ENCODE measurements around the gene NUBPL.

Gene NUBPL

DNA sequence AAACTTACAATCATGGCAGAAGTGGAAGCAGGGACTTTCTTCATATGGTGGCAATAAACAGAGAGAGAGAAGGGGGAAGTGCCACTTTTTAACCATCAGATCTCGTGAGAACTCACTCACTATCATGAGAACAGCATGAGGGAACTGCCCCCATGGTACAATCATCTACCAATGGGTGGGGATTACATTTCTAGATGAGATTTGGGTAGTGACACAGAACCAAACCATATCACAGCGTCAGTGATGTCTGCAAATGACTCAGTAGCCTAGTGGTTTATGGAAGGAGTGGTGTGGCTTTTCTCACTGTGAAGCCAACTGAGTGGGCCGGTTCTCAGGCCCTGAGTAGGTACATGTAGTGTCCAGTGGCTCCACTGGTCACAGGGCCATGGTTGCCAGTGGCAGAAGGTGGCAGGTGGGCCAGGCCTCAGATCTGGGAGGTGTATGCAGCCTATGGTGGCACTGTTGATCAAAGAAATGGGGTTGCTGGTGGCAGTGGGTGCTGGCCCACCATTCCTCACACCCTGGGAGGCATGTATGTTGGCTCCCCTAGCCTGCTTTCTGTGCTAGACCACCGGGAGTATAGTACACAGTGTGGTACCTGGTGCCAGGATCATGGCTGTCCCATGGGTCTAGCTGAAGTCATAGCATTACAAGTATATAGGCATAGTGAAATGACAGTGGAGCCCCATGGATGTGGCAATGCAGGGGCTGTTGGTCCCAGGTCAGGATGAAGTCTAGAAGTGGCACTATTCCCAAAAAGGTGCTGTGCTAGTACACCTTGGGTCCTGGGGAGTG, 191.9 kb downstream of the NUBPL start:
- Histone ChIP-seq H3K4me1 (ENCODE audit: control insufficient read depth, insufficient read depth, low read length) (no peaks in the 10 kb centered on the region), H3K9me3 (ENCODE audit: control insufficient read depth, insufficient read depth, low read length) (no peaks in the 10 kb centered on the region), H3K36me3 (ENCODE audit: control insufficient read depth, insufficient read depth, low read length) (no peaks in the 10 kb centered on the region), H3K4me3 (ENCODE audit: low read depth, low read length) (no peak overlapping the region), H3K9ac (ENCODE audit: low read depth, low read length) (no peak overlapping the region), H3K27me3 (ENCODE audit: control insufficient read depth, insufficient read depth, low read length) (no peaks in the 10 kb centered on the region)

DNA sequence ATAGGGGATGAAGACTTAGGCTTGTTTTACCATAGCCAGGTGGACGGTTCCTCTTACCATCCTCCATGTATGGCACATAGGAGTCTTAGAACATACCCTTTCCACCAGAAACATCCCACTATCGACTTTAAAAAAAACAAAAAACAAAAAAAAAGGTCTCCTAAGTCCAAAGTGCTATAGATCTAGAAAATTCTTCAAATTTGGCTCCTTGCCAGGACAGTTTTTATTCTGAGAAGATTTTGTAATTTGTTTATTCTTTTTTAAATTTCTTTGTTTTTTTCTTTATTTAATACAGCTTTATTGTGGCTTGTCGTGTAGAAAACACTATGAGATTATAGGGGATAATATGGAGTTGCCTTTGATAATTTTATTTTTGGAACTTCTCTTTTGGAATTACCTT, 197.7 kb downstream of the NUBPL start:
- H3K9me3 ChIP-seq (ENCODE audit: control insufficient read depth, insufficient read depth, low read length), result no peaks in the 10 kb centered on the region
- no peak overlapping the region for H3K4me3 ChIP-seq (ENCODE audit: low read depth, low read length)
- H3K36me3 ChIP-seq (ENCODE audit: control insufficient read depth, insufficient read depth, low read length), result no peaks in the 10 kb centered on the region
- H3K27me3 ChIP-seq (ENCODE audit: control insufficient read depth, insufficient read depth, low read length), result no peaks in the 10 kb centered on the region
- no peak overlapping the region for H3K9ac ChIP-seq (ENCODE audit: low read depth, low read length)
- no peaks in the 10 kb centered on the region for H3K4me1 ChIP-seq (ENCODE audit: control insufficient read depth, insufficient read depth, low read length)

DNA sequence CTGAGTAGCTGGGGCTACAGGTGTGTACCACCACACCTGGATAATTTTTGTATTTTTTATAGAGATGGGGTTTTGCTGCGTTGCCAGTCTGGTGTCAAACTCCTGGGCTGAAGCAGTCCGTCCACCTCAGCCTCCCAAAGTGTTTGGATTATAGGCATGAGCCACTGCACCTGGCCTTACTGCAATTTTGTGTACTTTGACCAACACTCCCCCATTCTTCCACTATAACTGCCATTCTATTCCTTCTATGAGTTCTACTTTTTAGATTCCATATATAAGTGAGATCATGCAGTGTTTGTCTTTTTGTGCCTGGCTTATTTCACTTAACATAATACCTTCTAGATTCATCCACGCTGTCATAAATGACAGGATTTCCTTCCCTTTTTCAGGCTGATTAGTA, 199.1 kb downstream of the NUBPL start:
- H3K27me3 ChIP-seq (ENCODE audit: control insufficient read depth, insufficient read depth, low read length), result no peaks in the 10 kb centered on the region
- H3K36me3 ChIP-seq (ENCODE audit: control insufficient read depth, insufficient read depth, low read length), result no peaks in the 10 kb centered on the region
- H3K9ac ChIP-seq (ENCODE audit: low read depth, low read length), result no peak overlapping the region
- no peak overlapping the region for H3K4me3 ChIP-seq (ENCODE audit: low read depth, low read length)
- H3K9me3 ChIP-seq (ENCODE audit: control insufficient read depth, insufficient read depth, low read length), result no peaks in the 10 kb centered on the region
- H3K4me1 ChIP-seq (ENCODE audit: control insufficient read depth, insufficient read depth, low read length), result no peaks in the 10 kb centered on the region

DNA sequence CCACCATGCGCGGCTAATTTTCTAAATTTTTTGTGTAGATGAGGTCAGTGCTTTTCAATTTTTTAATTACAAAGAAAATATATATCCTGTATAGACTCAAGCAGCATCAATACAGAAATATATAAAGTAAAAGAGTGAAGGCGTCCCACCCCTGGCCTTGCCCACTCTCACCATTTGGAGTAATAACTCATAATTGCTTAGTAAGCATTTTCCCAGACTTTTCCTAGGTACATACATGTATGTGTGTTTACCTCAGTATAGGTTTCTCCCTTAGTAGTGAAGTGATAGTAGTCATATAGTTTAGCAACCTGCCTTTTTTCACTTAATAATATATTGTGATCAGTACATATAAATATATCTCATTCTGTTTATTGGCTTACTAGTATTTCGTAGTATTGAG, 200.1 kb downstream of the NUBPL start:
- Histone ChIP-seq H3K4me3 (ENCODE audit: low read depth, low read length) (no peak overlapping the region), H3K36me3 (ENCODE audit: control insufficient read depth, insufficient read depth, low read length) (no peaks in the 10 kb centered on the region), H3K4me1 (ENCODE audit: control insufficient read depth, insufficient read depth, low read length) (no peaks in the 10 kb centered on the region), H3K27me3 (ENCODE audit: control insufficient read depth, insufficient read depth, low read length) (no peaks in the 10 kb centered on the region), H3K9ac (ENCODE audit: low read depth, low read length) (no peak overlapping the region), H3K9me3 (ENCODE audit: control insufficient read depth, insufficient read depth, low read length) (no peaks in the 10 kb centered on the region)

DNA sequence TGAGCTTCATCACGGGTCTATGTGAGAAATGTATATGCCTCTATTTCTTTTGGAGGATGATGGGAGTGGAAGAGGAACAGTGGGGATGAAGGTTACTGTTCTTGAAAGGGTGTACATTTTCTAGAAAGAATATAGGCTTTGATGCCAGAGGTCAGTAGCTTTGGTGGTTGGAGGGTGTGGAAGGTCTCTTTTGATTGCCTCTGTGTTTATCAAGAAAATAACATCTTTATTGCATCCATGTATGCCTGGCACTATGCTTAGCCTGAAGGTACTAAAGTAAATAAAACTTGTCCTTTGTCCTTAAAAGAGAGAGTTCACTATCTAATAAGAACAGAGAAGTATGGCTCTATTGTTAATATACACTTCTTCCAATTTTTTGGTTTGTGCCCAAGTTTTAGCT, 201.8 kb downstream of the NUBPL start:
- H3K27me3 ChIP-seq (ENCODE audit: control insufficient read depth, insufficient read depth, low read length), result no peaks in the 10 kb centered on the region
- H3K9me3 ChIP-seq (ENCODE audit: control insufficient read depth, insufficient read depth, low read length), result no peaks in the 10 kb centered on the region
- H3K4me1 ChIP-seq (ENCODE audit: control insufficient read depth, insufficient read depth, low read length), result no peaks in the 10 kb centered on the region
- no peak overlapping the region for H3K9ac ChIP-seq (ENCODE audit: low read depth, low read length)
- no peaks in the 10 kb centered on the region for H3K36me3 ChIP-seq (ENCODE audit: control insufficient read depth, insufficient read depth, low read length)
- H3K4me3 ChIP-seq (ENCODE audit: low read depth, low read length), result no peak overlapping the region

DNA sequence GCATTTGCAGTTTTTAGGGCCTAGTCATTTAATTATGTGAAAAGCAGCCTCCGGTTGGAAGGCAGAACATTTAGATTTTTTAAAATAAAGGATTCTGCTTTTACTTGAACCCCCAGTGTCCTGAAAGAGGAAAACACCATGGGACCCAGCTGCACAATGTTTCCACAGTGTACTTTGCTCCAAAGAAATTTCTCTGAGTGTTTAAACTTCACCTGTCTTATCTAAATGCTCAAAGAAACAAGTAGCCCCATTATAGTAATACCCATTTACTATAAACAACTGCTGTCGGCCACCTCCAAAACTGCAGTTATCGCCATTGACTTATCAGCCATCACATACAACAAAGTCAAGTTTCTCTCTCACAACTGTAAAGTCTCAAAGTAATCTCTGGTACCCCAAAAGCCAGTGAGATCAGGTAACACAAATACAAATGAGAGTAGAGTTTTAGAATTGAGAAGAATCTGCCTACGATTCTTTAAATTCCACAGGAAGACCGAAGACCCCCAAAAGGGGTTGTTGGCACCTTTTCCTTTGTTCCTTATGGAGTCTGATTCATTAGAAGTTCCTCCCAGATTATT, 205.2 kb downstream of the NUBPL start:
- Histone ChIP-seq H3K36me3 (ENCODE audit: control insufficient read depth, insufficient read depth, low read length) (no peaks in the 10 kb centered on the region), H3K4me1 (ENCODE audit: control insufficient read depth, insufficient read depth, low read length) (no peaks in the 10 kb centered on the region), H3K4me3 (ENCODE audit: low read depth, low read length) (no peak overlapping the region), H3K9ac (ENCODE audit: low read depth, low read length) (no peak overlapping the region), H3K27me3 (ENCODE audit: control insufficient read depth, insufficient read depth, low read length) (no peaks in the 10 kb centered on the region), H3K9me3 (ENCODE audit: control insufficient read depth, insufficient read depth, low read length) (no peaks in the 10 kb centered on the region)

DNA sequence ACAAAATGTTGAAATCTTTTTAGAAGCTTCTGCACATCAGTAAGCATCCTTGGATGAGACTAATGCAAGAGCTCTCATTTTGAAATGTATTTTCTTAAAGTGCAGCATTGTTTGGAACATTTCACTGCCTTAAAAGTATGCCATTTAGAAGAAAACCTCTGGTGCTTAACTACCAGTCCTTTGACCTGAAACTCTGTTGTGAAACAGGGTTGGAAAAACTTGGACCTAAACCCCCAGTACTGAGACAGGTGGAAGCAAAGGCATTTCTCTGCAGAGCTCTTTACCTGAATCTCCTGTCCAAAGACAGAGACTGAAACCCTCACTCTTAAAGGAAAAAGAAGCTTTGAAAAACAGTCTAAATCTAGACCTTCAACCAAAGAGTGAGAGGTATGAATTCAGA, 207.2 kb downstream of the NUBPL start:
- no peak overlapping the region for H3K4me3 ChIP-seq (ENCODE audit: low read depth, low read length)
- H3K9me3 ChIP-seq (ENCODE audit: control insufficient read depth, insufficient read depth, low read length), result no peaks in the 10 kb centered on the region
- H3K9ac ChIP-seq (ENCODE audit: low read depth, low read length), result no peak overlapping the region
- H3K27me3 ChIP-seq (ENCODE audit: control insufficient read depth, insufficient read depth, low read length), result no peaks in the 10 kb centered on the region
- no peaks in the 10 kb centered on the region for H3K4me1 ChIP-seq (ENCODE audit: control insufficient read depth, insufficient read depth, low read length)
- no peaks in the 10 kb centered on the region for H3K36me3 ChIP-seq (ENCODE audit: control insufficient read depth, insufficient read depth, low read length)

DNA sequence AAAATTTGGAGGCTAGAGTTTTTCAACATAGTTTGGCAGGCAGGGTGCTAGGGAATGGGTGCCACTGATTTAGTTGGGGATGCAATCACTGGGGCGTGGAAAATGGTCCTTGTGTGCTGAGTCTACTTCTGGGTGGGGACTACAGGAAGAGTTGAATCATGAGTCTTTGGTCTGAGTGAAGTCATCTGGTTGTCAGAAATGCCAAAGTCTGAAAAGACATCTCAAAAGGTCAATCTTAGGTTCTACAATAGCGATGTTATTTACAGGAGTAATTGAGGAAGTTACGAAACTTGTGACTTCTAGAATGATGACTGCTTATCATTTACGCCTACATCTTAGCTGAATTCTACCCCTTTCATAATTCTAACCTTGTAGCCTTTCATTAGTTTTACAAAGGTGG, 209.1 kb downstream of the NUBPL start:
- Histone ChIP-seq H3K4me1 (ENCODE audit: control insufficient read depth, insufficient read depth, low read length) (no peaks in the 10 kb centered on the region), H3K4me3 (ENCODE audit: low read depth, low read length) (no peak overlapping the region), H3K36me3 (ENCODE audit: control insufficient read depth, insufficient read depth, low read length) (no peaks in the 10 kb centered on the region), H3K27me3 (ENCODE audit: control insufficient read depth, insufficient read depth, low read length) (no peaks in the 10 kb centered on the region), H3K9ac (ENCODE audit: low read depth, low read length) (no peak overlapping the region), H3K9me3 (ENCODE audit: control insufficient read depth, insufficient read depth, low read length) (no peaks in the 10 kb centered on the region)

DNA sequence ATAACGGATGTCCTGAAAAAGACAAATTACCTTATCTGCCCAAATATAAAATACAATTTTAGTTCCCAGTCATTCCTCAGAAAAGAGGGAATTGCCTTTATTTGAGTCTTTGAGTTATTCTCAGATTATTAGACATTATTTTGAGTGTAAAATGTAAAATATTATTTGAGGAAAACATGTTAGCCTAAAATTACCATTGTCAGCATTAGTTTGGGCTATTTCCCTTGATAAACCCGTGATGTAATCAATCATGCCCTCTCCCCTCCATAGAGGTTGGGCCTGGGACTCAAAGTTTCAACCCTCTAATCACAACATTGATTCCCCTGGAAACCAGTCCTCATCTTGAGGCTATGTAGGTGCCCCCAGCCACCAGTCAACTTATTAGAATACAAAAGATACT, 213.4 kb downstream of the NUBPL start:
- Histone ChIP-seq H3K9ac (ENCODE audit: low read depth, low read length) (no peak overlapping the region), H3K36me3 (ENCODE audit: control insufficient read depth, insufficient read depth, low read length) (no peaks in the 10 kb centered on the region), H3K4me1 (ENCODE audit: control insufficient read depth, insufficient read depth, low read length) (no peaks in the 10 kb centered on the region), H3K27me3 (ENCODE audit: control insufficient read depth, insufficient read depth, low read length) (no peaks in the 10 kb centered on the region), H3K9me3 (ENCODE audit: control insufficient read depth, insufficient read depth, low read length) (peaks cover 2% of the 10 kb centered on the region), H3K4me3 (ENCODE audit: low read depth, low read length) (no peak overlapping the region)

DNA sequence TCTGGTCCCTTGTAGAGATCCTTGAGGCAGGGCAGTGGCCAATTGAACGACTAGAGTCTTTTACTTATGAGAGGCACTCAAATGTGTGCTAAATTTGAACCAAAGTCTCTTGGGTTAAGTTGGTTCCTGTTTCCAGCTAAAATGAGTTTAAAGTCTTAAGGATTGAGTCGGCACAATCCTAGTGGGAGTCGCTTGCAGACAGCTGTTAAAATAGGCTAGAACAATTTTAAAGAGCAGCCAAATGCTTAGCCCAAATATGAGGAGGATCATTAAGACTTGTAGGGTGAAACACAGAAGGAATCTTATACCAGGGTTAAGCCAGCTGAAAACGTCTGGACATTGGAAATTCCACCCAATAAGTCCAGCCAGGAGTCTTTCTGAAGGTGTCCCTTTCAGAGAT, 216.1 kb downstream of the NUBPL start:
- Histone ChIP-seq H3K9me3 (ENCODE audit: control insufficient read depth, insufficient read depth, low read length) (peaks cover 5% of the 10 kb centered on the region), H3K27me3 (ENCODE audit: control insufficient read depth, insufficient read depth, low read length) (no peaks in the 10 kb centered on the region), H3K4me3 (ENCODE audit: low read depth, low read length) (no peak overlapping the region), H3K9ac (ENCODE audit: low read depth, low read length) (no peak overlapping the region), H3K4me1 (ENCODE audit: control insufficient read depth, insufficient read depth, low read length) (no peaks in the 10 kb centered on the region), H3K36me3 (ENCODE audit: control insufficient read depth, insufficient read depth, low read length) (no peaks in the 10 kb centered on the region)

DNA sequence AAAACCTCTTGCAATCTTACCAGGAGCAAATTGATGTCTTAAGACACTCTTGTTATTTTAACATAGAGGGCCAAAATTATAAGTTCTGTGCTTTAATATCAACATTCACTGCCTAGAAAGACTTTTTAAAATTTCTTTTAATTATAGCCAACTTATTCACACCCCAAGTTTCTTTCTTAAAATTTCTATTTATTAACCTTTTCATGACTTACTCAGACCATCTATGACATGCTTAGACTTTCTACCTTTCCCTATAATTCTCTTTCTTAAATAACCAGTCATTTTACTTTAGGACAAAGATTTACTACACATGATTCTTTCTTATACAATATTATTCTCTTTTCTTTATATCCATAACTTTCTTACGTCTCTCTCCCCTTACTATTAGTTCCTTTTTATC, 220.4 kb downstream of the NUBPL start:
- no peaks in the 10 kb centered on the region for H3K27me3 ChIP-seq (ENCODE audit: control insufficient read depth, insufficient read depth, low read length)
- no peaks in the 10 kb centered on the region for H3K4me1 ChIP-seq (ENCODE audit: control insufficient read depth, insufficient read depth, low read length)
- no peak overlapping the region for H3K4me3 ChIP-seq (ENCODE audit: low read depth, low read length)
- H3K36me3 ChIP-seq (ENCODE audit: control insufficient read depth, insufficient read depth, low read length), result no peaks in the 10 kb centered on the region
- peaks cover 5% of the 10 kb centered on the region for H3K9me3 ChIP-seq (ENCODE audit: control insufficient read depth, insufficient read depth, low read length)
- no peak overlapping the region for H3K9ac ChIP-seq (ENCODE audit: low read depth, low read length)

DNA sequence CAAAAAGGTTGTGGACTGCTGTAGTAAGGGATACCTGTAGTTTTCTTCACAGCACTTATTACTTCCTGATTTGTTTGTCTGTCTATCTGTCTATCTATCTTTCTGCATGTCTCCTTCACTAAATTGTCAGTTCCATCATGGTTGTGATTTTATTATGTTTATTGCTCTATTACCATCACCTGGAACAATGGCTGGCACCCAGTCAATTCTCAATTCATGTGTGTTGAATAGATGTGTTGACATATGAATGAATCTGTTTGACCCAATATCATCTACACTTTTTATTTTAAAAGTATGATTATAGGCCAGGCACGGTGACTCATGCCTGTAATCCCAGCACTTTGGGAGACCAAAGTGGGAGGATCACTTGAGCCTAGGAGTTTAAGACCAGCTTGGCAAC, 224.4 kb downstream of the NUBPL start:
- Histone ChIP-seq H3K4me1 (ENCODE audit: control insufficient read depth, insufficient read depth, low read length) (no peaks in the 10 kb centered on the region), H3K9me3 (ENCODE audit: control insufficient read depth, insufficient read depth, low read length) (peaks cover 3% of the 10 kb centered on the region), H3K4me3 (ENCODE audit: low read depth, low read length) (no peak overlapping the region), H3K9ac (ENCODE audit: low read depth, low read length) (no peak overlapping the region), H3K36me3 (ENCODE audit: control insufficient read depth, insufficient read depth, low read length) (no peaks in the 10 kb centered on the region), H3K27me3 (ENCODE audit: control insufficient read depth, insufficient read depth, low read length) (no peaks in the 10 kb centered on the region)

All from iPS-15b (cell line).